Muscle layer of duodenum (tissue), 2 donors: ENCODE results near the gene C1orf159.

ENCODE experiments used
- H3K27ac ChIP-seq: one replicate; pipeline ENCODE4 v1.7.0; 2013; ENCODE audit warnings: mild to moderate bottlenecking, low read length
- H3K27me3 ChIP-seq: one replicate; pipeline ENCODE4 v1.7.0; 2013; ENCODE audit warnings: low read depth, mild to moderate bottlenecking, control low read depth, low read length
- H3K36me3 ChIP-seq, 2 donors: one replicate each; pipeline ENCODE4 v1.7.0; 2013; ENCODE audit warnings: low read length in 2 of 2, control low read depth in 1 of 2, mild to moderate bottlenecking in 1 of 2; ENCODE audit not compliant: insufficient read depth in 2 of 2, control insufficient read depth in 1 of 2
- H3K4me1 ChIP-seq, 2 donors: one replicate each; pipeline ENCODE4 v1.7.0; 2013; ENCODE audit warnings: low read length in 2 of 2, mild to moderate bottlenecking in 2 of 2, control low read depth in 1 of 2, moderate library complexity in 1 of 2; ENCODE audit not compliant: insufficient read depth in 2 of 2, control insufficient read depth in 1 of 2
- H3K4me3 ChIP-seq, 2 donors: one replicate each; pipeline ENCODE4 v1.7.0; 2013; ENCODE audit warnings: low read length in 2 of 2, low read depth in 1 of 2, mild to moderate bottlenecking in 1 of 2
- H3K9me3 ChIP-seq, 2 donors: one replicate each; pipeline ENCODE4 v1.7.0; 2013; ENCODE audit warnings: low read length in 2 of 2, control low read depth in 1 of 2, mild to moderate bottlenecking in 1 of 2; ENCODE audit not compliant: control insufficient read depth in 1 of 2
- donor health status: healthy.

The C1orf159 gene

GRCh38 chr1:1039145-1039910, 76.6 kb downstream of the C1orf159 start:
- Histone ChIP-seq H3K9me3 (no peaks in the 10 kb centered on the region), H3K27ac (no peak overlapping the region), H3K27me3 (no peaks in the 10 kb centered on the region), H3K4me3 (peak overlapping the region in 1 of 2 donors; percentile 64), H3K4me1 (peaks cover 0 to 19% of the 10 kb centered on the region in 2 donors), H3K36me3 (peaks cover 0 to 15% of the 10 kb centered on the region in 2 donors)

- peaks cover 0 to 9% of the 10 kb centered on the region in 2 donors for H3K36me3 ChIP-seq
- no peak overlapping the region for H3K4me3 ChIP-seq
- no peaks in the 10 kb centered on the region for H3K27me3 ChIP-seq
- peaks cover 0 to 26% of the 10 kb centered on the region in 2 donors for H3K4me1 ChIP-seq
- no peaks in the 10 kb centered on the region for H3K9me3 ChIP-seq
- H3K27ac ChIP-seq: no peak overlapping the region
These were observed 77.2 kb downstream of the C1orf159 start for GRCh38 chr1:1038694-1039093.

- Histone ChIP-seq H3K27ac (no peak overlapping the region), H3K4me3 (no peak overlapping the region), H3K36me3 (peaks cover 0 to 5% of the 10 kb centered on the region in 2 donors), H3K4me1 (peaks cover 0 to 32% of the 10 kb centered on the region in 2 donors), H3K9me3 (no peaks in the 10 kb centered on the region), H3K27me3 (no peaks in the 10 kb centered on the region)
These were observed 78.2 kb downstream of the C1orf159 start for GRCh38 chr1:1037366-1038327.

GRCh38 chr1:1035291-1035943, 80.5 kb downstream of the C1orf159 start:
- no peak overlapping the region for H3K4me3 ChIP-seq
- H3K36me3 ChIP-seq: peaks cover 0 to 5% of the 10 kb centered on the region in 2 donors
- H3K27ac ChIP-seq: no peak overlapping the region
- H3K27me3 ChIP-seq: no peaks in the 10 kb centered on the region
- no peaks in the 10 kb centered on the region for H3K9me3 ChIP-seq
- peaks cover 0 to 34% of the 10 kb centered on the region in 2 donors for H3K4me1 ChIP-seq

- no peaks in the 10 kb centered on the region for H3K27me3 ChIP-seq
- peaks cover 0 to 5% of the 10 kb centered on the region in 2 donors for H3K36me3 ChIP-seq
- H3K4me1 ChIP-seq: peaks cover 0 to 24% of the 10 kb centered on the region in 2 donors
- H3K27ac ChIP-seq: no peak overlapping the region
- no peak overlapping the region for H3K4me3 ChIP-seq
- no peaks in the 10 kb centered on the region for H3K9me3 ChIP-seq
These were observed 81.5 kb downstream of the C1orf159 start for GRCh38 chr1:1034439-1034781.

GRCh38 chr1:1033731-1034438, 82.0 kb downstream of the C1orf159 start:
- no peaks in the 10 kb centered on the region for H3K9me3 ChIP-seq
- peaks cover 0 to 22% of the 10 kb centered on the region in 2 donors for H3K4me1 ChIP-seq
- no peak overlapping the region for H3K27ac ChIP-seq
- peaks cover 0 to 5% of the 10 kb centered on the region in 2 donors for H3K36me3 ChIP-seq
- no peak overlapping the region for H3K4me3 ChIP-seq
- no peaks in the 10 kb centered on the region for H3K27me3 ChIP-seq

- no peaks in the 10 kb centered on the region for H3K27me3 ChIP-seq
- H3K9me3 ChIP-seq: no peaks in the 10 kb centered on the region
- peak overlapping the region in 1 of 2 donors; percentile 53 for H3K4me3 ChIP-seq
- no peak overlapping the region for H3K27ac ChIP-seq
- H3K4me1 ChIP-seq: peaks cover 0 to 22% of the 10 kb centered on the region in 2 donors
- peaks cover 0 to 5% of the 10 kb centered on the region in 2 donors for H3K36me3 ChIP-seq
These were observed 82.8 kb downstream of the C1orf159 start for GRCh38 chr1:1033009-1033587.

- peaks cover 0 to 22% of the 10 kb centered on the region in 2 donors for H3K4me1 ChIP-seq
- no peak overlapping the region for H3K27ac ChIP-seq
- peaks cover 0 to 5% of the 10 kb centered on the region in 2 donors for H3K36me3 ChIP-seq
- no peaks in the 10 kb centered on the region for H3K27me3 ChIP-seq
- H3K4me3 ChIP-seq: peak overlapping the region in 1 of 2 donors; percentile 53
- H3K9me3 ChIP-seq: no peaks in the 10 kb centered on the region
These were observed 83.5 kb downstream of the C1orf159 start for GRCh38 chr1:1032424-1032823.
